Stimulated activated CD4-positive, alpha-beta T cell treated with anti-CD3 and anti-CD28 coated beads, Interleukin-4, amount 100 ng/mL, for 4 hours (primary cell): ENCODE data around the gene HNRNPA1L2.
"Not testable (repeated sequence)": the region's sequence is repeated elsewhere in the genome, so short reads cannot be mapped to it uniquely, and the experiment has no call there.

ENCODE experiments used
- DNase-seq, 2 experiments: peaks; one replicate each; pipeline ENCODE4 v3.0.0-alpha.2; 2020

Gene HNRNPA1L2

DNA sequence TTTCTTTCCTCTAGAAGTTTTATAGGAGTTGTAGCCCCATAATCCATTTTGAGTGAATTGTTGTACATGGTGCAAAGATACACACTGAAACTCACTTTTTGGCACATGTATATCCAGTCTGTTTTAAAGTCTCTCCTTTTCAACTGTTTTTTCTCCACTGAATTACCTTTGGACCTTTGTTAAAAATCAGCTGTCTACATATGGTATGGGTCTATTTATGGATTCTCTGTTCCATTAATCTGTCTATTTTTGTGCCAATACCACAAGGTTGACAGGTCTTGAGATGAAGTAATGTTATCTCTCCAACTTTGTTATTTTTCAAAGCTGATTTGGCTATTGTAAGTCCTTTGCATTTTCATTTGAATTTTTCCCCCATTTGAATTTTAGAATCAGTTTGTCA is 4.7 kb downstream of the HNRNPA1L2 start:
- DNase-seq = no peak

DNA sequence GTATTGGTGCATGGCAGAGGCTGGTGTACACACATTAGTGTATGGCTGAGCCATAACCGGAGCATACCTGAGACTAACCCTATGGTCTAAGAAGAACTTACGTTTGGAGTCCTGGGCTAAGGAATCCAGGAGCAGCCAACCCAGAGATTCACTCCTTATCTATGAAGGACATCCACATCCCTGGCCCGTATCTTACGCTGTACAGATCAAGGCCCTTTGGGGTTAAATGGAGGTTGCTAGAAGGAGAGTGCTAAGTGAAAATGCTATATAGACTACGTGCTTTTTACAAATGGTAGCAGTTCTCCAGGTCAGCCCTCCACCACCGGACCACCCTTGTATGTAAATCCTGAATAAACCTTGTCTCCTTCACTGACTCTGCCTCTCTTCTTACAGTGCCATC is 8.5 kb downstream of the HNRNPA1L2 start:
- DNase-seq = no peak

DNA sequence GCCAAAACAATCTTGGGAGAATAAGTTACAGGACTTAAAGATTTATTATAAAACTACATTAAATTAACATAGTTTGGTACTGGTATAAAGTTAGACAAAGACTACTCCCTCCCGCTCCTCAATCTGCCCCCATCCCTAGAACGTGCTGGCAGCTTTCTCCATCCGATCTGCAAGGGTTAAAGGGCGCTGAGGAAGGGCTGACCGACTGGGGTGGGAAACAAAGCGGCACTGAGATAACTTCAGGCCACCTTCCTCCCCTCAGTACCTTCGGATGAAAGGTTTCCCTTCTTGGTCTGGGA is 9.6 kb downstream of the HNRNPA1L2 start:
- no peak for DNase-seq

- DNase-seq = peak; percentile 94 to 95
Observed at GRCh38 chr13:52652196-52652979, 10.2 kb downstream of the HNRNPA1L2 start, which contains the start of gene SUGT1. Gene SUGT1 (plus strand): TSS chr13:52652836. CDS start chr13:52652921, 85 bp downstream.

DNA sequence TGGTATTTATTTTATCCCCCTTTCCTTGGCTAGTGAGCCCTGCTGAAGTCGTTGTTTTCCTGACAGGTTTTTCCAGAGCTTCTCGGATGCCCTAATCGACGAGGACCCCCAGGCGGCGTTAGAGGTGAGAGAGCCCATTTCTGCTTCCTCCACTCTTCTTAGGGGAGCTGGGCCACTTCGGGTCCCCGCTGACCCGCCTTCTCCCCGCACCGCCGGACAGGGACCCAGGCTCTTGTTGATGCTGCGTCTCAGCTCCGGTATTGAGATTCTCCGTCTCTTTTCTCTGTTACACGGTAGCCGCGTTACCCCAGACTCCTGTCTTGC is 10.7 kb downstream of the HNRNPA1L2 start:
- no peak for DNase-seq

DNA sequence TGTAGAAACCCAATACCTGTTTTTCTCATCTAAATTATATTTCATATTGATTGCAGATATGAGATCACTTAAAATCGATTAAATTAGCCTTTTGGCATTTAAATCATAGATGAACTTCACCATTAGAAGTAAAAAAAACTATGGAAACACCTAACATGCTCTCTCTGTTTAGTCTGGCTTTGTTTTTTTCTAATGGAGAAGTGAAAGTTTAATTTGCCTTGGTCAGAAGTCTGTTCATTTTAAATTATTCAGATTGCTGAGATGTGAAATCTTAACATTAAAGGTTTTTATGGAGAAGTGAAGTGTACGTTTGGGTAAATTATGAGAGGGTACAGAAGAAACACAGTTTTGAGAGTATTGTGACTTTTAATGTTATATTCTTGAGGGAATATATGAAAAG is 17.1 kb downstream of the HNRNPA1L2 start:
- DNase-seq = no peak

GRCh38 chr13:52664272-52664671 is 22.0 kb downstream of the HNRNPA1L2 start:
- no peak for DNase-seq

GRCh38 chr13:52665325-52665724 is 23.1 kb downstream of the HNRNPA1L2 start:
- DNase-seq = no peak

GRCh38 chr13:52669677-52670076 is 27.4 kb downstream of the HNRNPA1L2 start:
- no peak for DNase-seq

DNA sequence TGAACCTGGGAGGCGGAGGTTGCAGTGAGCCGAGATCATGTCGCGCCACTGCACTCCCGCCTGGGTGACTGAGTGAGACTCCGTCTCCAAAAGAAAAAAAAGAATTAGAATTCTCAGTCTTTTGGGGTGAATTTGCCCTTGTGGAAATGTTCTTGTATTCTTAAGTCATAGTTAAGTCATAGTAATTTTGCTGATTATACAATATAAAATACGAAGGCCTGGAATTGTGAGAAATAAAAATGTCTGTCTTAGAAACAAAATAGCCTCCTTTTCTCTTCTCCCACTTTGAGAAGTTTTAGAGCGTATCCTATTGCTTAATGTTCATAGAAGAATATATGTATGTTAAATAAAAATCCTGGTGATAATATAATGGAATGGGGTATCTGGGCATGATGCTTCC is 28.5 kb downstream of the HNRNPA1L2 start:
- DNase-seq = no peak

- DNase-seq = no peak
Observed at GRCh38 chr13:52673465-52673864, 31.2 kb downstream of the HNRNPA1L2 start.

DNA sequence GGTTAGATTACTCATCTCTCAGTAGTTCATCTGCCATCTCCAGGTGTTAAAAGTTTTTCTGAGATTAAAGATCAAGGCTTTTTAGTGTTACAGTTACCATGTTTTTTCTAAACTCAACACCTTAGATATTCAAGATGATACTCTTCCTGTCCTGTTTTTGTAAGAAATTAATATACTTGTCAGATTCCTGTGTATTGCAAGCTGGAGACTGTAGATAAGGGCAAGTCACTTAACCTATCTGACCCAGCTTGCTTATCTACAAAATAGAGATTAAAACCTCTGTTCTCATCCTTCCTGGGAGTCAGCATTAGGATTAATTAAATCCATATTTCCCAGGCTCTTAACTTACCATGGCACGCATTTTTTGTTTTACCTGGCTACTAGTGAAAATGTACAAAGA is 35.6 kb downstream of the HNRNPA1L2 start:
- DNase-seq = no peak

DNA sequence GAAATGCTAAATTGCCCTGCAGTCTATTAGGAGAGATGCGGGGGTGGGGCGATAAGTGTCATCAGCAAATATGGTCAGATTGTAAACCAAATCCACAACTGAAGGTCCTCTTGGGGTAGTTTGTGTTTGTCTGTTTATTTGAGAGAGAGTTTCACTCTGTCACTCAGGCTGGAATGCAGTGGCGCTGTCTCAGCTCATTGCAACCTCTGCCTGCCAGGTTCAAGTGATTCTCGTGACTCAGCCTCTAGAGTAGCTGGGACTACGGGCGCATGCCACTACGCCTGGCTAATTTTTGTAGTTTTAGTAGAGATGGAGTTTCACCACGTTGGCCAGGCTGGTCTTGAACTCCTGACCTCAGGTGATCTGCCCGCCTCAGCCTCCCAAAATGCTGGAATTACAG is 43.6 kb downstream of the HNRNPA1L2 start:
- not testable (repeated sequence) for DNase-seq

DNA sequence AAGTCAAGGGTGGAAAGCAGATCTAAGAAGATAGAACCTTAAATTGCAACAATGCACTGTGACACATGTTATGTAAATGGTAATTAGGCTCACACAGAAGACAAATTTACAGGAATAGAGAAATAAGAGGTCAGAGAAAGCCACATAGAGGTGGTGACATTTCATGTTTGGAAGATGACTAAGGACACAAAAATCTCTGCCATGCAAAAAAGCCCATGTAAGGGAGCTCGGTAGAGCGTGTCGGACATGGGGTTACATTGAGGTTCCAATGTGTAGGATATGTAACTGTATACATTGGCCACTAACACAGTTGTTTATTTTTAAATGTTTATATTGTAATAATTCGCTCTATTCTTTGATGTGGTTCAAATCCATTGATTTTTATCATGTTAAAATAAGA is 44.1 kb downstream of the HNRNPA1L2 start:
- no peak for DNase-seq
